GM08714 (cell line): ENCODE data around the gene ITSN1.

ENCODE experiments used
- H3K4me3 ChIP-seq: fragments of 200-500 bp; sonication (Bioruptor generic); 2 replicates; pipeline ENCODE4 v1.5.1; 2014; ENCODE audit warnings: mild to moderate bottlenecking, low read length, inconsistent platforms
- ZNF274 ChIP-seq: IDR thresholded peaks from 2 replicates; pipeline ENCODE4 v1.6.1; 2012; ENCODE audit warnings: mild to moderate bottlenecking, low read depth, low read length

Gene ITSN1

DNA sequence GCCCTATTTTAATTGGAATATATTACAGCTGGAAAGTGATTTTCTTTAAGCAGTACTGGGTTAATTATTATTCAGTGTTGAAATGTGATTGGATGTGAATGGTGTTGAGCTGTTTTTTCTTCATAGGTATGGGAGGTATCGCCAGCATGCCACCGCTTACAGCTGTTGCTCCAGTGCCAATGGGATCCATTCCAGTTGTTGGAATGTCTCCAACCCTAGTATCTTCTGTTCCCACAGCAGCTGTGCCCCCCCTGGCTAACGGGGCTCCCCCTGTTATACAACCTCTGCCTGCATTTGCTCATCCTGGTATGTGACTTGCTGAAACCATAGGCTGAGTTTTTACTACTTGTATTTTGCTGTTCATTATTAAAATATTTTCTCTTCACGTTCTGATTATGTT, 107.7 kb downstream of the ITSN1 start:
- no peak overlapping the region for H3K4me3 ChIP-seq
- TF ChIP-seq ZNF274: no peak

DNA sequence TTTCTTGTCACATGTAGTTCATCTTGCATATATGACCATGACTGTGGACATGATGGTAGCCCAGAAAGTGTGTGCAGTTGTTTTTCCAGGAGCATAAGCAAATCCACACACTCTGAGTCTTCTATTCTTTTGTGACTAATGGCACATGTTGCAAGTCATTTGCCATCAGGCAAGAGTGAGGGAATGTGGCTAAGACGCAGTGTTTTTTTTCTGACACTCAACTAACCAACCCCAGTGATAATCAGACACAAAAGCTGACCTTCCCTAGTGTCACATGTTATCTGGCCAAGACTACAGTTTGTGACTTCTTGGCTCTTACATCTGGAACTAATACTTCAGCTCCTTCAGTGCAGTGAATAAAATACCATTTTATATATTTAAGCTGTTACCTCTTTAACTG, 108.8 kb downstream of the ITSN1 start:
- no peak overlapping the region for H3K4me3 ChIP-seq
- TF ChIP-seq ZNF274: no peak

DNA sequence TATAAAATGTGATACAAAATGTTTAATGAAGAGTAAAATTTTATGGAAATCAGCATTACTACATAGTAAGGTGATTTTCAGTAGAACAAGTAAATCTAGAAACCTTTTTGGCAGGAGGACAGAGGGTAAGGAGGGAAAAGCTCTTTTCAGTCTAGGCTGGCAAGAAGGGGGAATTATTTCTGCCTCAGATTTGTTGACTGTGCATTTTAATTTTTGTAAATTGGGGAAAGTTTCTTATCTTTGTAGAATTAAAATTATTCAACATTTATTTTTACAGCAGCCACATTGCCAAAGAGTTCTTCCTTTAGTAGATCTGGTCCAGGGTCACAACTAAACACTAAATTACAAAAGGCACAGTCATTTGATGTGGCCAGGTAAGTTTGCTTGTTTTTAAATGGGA, 109.2 kb downstream of the ITSN1 start:
- no peak for TF ChIP-seq ZNF274
- H3K4me3 ChIP-seq: no peak overlapping the region

DNA sequence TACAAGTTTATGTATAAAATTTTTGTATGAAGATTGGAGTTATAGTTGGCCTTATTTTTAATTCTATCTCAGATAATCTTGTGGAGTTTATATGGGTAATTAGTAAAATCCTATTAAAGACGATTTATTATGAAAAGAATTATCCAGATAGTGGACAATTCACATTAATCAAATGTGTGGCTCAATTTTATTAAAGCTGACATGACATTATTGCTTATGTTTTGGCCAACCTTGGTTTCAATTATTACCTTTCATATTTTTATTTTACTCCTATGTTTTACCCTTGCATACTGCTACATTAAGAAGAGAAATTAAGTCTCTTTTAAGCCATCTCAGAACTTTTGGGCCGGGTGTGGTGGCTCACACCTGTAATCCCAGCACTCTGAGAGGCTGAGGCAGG, 110.0 kb downstream of the ITSN1 start:
- TF ChIP-seq ZNF274: no peak
- no peak overlapping the region for H3K4me3 ChIP-seq

DNA sequence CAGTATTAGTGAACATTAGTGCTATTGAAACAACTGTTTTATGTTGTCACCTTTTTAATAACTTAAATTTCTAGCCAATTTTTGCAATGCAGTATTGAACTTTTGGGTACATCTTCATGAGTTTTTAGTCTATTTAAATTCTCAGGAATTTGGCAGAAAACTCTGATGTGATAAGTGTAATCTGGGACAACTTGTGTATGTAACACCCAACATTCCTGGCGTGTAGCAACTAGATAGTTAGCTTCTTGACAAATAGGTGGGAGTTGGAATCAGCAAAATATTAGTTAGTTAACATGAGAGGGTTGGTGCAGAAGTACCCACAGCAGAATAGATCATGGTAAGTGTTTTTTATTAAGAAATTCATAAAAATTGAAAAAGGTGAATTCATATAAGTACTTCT, 111.6 kb downstream of the ITSN1 start:
- no peak for TF ChIP-seq ZNF274
- no peak overlapping the region for H3K4me3 ChIP-seq

DNA sequence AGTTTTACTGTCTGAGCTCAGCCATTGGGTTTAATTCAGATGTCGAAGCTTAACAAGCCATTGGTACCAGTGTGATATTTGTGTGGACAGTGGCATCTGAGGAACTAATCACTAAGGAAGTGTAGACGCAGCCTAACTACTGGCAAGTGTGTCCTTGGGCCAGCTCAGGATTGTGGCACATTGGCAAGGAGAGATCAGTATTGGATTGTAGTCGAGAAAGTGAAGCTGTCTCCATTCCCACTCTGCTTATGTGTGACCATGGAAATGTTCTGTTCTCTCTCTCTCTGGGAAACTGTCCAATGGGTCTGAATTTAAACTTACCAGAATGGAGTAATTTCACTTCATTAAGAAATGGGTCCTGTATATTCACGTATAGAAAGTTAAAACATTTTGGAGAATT, 112.2 kb downstream of the ITSN1 start:
- TF ChIP-seq ZNF274: no peak
- no peak overlapping the region for H3K4me3 ChIP-seq

DNA sequence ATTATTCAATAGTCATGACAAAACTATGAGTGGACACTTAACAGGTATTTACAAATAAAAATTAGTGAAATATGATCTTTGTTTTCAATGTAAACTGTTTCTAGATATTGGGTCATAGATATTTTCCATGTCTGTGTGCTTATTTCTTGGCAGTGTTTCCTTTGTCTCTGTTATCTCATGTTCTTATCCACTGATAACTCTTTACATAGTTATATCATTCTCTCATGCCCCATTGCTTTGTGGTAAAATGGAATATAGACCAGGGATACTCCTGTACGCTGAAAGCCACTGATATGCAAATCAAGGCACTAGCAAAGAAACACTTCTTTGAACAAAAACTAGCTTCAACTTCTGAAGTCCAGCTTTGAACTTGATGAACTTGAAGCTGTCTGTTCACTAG, 113.1 kb downstream of the ITSN1 start:
- H3K4me3 ChIP-seq: no peak overlapping the region

DNA sequence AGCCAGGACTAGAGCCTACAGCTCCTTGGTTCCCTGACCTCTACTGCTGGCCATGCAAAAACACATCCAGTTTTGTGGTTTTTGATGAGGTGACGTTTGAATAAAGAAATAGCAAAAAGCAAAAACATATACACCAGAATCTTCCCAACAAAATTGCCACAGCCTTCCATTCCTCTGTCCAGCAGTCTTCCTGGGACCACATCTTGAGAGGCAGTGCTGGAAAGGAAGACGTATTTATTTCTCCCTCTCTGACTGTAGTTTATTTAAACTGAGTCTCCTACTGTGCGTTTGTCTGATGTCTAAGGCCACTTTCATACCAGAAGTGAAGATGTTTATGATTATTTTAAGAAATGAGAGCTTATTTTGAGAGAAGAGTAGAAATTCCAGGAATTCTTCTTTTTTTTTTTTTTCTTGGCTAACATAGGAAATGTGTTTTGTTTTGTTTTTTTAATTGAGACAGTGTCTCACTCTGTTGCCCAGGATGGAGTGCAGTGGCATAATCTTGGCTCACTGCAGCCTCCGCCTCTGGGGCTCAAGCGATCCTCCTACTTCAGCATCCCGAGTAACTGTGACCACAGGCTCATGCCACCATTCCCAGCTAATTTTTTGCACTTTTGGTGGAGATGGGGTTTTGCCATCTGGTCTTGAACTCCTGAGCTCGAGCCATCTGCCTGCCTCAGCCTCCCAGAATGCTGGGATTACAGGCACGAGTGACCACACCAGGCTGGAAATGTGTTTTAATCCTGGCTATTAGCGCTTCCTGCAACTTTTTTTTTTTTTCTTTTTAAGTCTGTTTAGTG, 118.5 kb downstream of the ITSN1 start:
- no peak for TF ChIP-seq ZNF274
- H3K4me3 ChIP-seq: no peak overlapping the region

More for the DNA sequence above, 113.1 kb downstream of the ITSN1 start:
- no peak for TF ChIP-seq ZNF274

DNA sequence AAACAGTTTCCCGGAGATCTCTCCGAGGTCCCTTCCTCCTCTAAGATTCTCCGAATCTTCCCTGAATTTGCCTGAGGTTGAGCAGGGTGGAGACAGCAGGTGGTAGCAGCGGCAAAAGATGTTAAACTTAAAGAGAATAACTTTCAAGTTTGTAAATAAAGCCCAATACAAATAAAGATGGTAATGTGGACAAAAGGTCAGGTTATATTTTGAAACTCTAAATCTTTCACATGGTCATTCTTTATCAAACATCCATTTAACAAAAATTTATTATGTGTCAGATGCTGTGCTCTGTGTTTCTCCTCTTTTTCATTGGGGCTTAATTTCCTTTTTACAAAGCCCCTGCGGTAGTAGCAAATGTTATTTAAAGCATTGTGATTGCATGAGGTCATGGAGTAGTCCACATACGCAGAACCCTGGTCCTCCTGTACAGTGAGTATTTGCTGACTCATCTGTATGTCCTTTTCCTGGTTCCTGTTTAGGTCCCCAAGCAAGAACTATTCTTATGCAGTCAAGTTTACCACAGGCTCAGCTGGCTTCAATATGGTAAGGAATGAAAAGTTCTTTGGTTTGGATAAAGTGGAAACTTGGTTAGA, 119.2 kb downstream of the ITSN1 start:
- no peak for TF ChIP-seq ZNF274
- H3K4me3 ChIP-seq: no peak overlapping the region

DNA sequence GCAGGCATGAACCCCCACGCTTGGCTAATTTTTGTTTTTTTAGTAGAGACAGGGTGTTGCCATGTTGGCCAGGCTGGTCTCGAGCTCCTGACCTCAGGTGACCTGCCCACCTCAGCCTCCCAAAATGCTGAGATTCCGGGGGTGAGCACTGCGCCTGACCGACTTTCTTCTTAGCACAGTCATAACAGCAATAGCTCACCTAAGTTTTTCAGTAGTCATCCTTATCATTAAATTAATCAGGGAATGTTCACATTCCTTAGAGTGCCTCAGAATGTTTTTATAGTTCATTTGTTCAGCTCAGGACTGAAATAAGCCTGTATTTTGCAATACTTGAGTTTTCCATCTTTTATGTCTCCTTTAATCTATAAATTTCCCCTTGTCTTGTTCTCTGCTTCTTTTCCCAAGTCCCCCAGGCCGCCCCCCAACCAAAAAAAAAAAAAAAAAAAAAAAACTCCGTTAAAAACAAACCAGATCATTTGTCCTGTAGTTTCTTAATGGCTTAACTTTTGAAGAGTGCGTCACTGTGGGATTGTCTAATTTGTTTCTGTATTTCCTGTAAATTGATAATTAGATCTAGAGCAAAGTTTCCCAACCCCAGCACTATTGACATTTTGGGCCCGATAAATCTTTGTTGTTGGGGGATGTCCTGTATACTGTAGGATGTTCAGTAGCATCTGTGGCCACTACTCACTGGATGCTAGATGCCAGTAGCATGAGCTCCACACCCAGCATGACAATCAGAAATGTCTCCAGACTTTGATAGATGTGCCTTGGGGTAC, 120.7 kb downstream of the ITSN1 start:
- no peak overlapping the region for H3K4me3 ChIP-seq
- no peak for TF ChIP-seq ZNF274

DNA sequence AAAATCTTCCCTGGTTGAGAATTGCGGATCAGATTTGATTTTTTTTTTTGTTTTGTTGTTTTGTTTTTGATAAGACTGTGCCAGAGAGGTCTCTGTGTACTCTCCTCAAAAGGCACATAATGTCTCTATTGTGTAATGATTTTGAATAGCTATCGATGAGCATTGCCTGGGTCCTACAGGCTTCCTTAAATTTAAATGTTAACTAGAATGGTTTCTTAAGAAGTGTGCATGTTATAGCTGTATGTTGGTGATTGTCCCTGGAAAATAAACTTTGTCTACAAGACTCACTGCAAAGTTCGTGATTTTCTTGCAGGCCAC, 121.2 kb downstream of the ITSN1 start:
- TF ChIP-seq ZNF274: no peak
- no peak overlapping the region for H3K4me3 ChIP-seq

DNA sequence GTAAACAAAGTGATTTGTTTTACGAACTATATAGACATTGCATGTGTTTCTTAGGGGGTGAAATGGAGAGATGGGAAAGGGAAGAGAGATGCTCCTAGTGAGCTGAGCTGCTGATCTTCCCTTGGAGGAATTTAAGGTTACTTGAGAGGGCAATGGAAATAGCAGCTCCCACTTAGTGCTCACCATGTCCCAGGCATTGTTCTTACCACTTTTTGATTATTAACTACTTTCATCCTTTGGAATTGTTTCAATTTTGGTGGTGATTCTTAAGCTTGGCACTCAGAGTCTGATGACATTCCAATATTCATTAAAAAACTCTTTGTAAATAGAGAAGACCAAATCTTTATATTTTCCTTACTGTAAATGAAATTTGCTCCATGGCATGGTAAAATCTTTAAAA, 124.9 kb downstream of the ITSN1 start:
- H3K4me3 ChIP-seq: no peak overlapping the region
- no peak for TF ChIP-seq ZNF274

DNA sequence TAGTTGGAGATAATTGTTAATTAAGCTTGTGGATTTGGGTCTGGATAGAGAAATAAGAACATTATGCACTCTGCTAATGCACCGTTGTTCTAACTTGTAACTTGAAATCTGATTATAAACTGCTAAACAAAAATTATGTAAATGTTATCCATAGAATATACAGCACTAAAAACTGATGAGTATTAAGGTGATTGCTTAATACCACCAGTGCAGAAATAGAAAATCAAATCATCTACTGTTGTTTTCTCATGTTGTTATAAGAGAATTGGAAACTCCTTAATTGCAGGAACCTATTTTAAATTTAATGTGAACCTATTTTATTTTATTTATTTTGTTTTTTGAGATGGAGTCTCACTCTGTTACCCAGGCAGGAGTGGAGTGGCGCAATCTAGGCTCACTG, 125.7 kb downstream of the ITSN1 start:
- H3K4me3 ChIP-seq: no peak overlapping the region
- TF ChIP-seq ZNF274: no peak

DNA sequence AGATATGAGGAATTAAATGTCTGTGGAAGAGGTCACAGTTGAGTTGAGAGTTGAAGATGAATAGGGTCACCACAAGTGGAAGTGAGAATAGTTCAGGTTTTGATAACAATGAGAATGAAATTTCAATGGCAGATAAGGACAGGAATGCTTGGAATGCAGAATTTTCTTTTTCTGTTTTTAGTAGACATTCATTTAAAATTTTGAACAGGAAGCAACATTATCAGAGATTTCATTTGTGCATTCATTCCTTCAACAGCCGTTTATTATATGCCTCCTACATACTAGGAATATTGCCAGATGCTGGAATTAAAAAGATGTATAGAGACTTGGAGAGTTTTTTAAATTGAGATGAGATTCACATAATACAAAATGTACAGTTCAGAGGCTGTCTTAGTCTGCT, 126.8 kb downstream of the ITSN1 start:
- TF ChIP-seq ZNF274: no peak
- H3K4me3 ChIP-seq: no peak overlapping the region

DNA sequence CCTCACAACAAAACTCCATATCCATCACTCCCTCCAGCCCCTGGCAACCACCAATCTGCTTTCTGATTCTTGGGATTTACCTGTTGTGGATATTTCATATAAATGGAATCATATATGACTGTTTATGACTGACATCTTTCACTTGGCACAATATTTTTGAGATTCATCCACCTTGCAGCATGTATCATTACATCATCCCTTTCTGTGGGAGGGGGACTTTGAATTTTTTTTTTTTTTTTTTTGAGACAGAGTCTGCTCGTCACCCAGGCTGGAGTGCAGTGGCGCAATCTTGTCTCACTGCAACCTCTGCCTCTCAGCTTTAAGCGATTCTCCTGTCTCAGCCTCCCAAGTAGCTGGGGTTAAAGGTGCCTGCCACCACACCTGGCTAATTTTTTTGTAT, 128.2 kb downstream of the ITSN1 start:
- TF ChIP-seq ZNF274: no peak
- H3K4me3 ChIP-seq: no peak overlapping the region
